Tibial artery (tissue), 4 donors: ENCODE measurements around the gene FKBP4.
A peak's percentile ranks its signal among the peaks of the same experiment; 100 is the strongest.

Experiments used
- DNase-seq, 2 donors: peaks; one replicate each; pipeline ENCODE4 v3.0.0-alpha.2; 2019
- H3K27ac ChIP-seq, 2 donors: fragments of 200-600 bp; sonication (generic) in 1 of 2; 1 replicate in 1 of 2; 2 replicates in 1 of 2; pipeline ENCODE4 v1.5.1; 2018 to 2019; ENCODE audit warnings: mild to moderate bottlenecking in 1 of 2
- H3K27me3 ChIP-seq, 2 donors: fragments of 200-600 bp; sonication (generic) in 1 of 2; one replicate each; pipeline versions ENCODE4 v1.5.1 to v1.6.0; 2016 to 2019
- H3K36me3 ChIP-seq, 3 donors: fragments of 200-600 bp; sonication (generic) in 2 of 3; one replicate each; pipeline ENCODE4 v1.5.1; 2016 to 2019; ENCODE audit warnings: mild to moderate bottlenecking in 2 of 3
- H3K4me1 ChIP-seq, 4 donors: fragments of 200-600 bp; sonication (generic) in 2 of 4; 1 replicate in 3 of 4; 2 replicates in 1 of 4; pipeline ENCODE4 v1.5.1; 2016 to 2019
- H3K4me3 ChIP-seq, 2 donors: fragments of 200-600 bp; sonication (generic) in 1 of 2; 1 replicate in 1 of 2; 2 replicates in 1 of 2; pipeline ENCODE4 v1.5.1; 2018 to 2019; ENCODE audit warnings: mild to moderate bottlenecking in 2 of 2
- H3K9me3 ChIP-seq, 3 donors: fragments of 200-600 bp; sonication (generic) in 1 of 3; one replicate each; pipeline ENCODE4 v1.5.1; 2016 to 2019
- intact Hi-C: fragments of 100-400 bp; cut with DNase I; formaldehyde crosslinking; loops from one replicate; pipeline ENCODE4 v1.15.0; 2023; ENCODE audit warnings: low total_unique reads
- TF ChIP-seq, protein P1 (sequence below), 2 experiments: fragments of 200-600 bp in 1 of 2; fragments of 450-650 bp in 1 of 2; IDR thresholded peaks; one replicate each; pipeline ENCODE4 v1.5.1; 2017 to 2019; ENCODE audit warnings: antibody characterized with exemption in 2 of 2, mild to moderate bottlenecking in 1 of 2, moderate library complexity in 1 of 2

Gene FKBP4

DNA sequence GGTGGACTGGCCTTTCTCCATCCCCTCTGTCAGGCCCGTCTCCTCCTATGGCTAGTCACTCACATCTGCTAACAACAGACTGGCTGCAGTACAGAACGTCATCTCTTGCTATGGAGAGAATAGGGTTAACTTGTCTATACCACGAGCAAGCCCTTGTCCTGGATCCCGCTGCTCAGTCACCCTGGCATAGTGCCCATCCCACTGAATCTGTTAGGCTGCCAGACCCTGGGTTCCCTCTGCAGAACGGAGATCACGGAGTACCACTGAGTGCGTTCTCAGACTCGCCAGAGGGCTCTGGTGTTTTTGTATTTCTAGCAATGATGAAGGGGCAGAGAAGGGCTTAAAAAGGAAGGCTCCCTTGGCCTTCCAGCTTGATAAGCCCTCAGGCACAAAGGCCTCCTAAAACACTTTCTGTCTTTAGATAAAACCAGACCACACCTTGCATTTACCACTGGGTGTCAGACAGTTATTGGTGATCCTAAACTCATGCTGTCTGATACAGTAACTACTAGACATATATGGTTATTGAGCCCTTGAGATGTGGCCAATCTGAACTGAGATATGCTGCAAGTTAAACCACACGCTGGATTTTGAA lies 46.4 kb downstream of the FKBP4 start:
- no peak overlapping the region for H3K4me3 ChIP-seq
- H3K9me3 ChIP-seq, result no peaks in the 10 kb centered on the region
- intact Hi-C loops, result no loop called here
- peak in 1 of 2 donors; percentile 78 for DNase-seq
- TF ChIP-seq, protein P1, sequence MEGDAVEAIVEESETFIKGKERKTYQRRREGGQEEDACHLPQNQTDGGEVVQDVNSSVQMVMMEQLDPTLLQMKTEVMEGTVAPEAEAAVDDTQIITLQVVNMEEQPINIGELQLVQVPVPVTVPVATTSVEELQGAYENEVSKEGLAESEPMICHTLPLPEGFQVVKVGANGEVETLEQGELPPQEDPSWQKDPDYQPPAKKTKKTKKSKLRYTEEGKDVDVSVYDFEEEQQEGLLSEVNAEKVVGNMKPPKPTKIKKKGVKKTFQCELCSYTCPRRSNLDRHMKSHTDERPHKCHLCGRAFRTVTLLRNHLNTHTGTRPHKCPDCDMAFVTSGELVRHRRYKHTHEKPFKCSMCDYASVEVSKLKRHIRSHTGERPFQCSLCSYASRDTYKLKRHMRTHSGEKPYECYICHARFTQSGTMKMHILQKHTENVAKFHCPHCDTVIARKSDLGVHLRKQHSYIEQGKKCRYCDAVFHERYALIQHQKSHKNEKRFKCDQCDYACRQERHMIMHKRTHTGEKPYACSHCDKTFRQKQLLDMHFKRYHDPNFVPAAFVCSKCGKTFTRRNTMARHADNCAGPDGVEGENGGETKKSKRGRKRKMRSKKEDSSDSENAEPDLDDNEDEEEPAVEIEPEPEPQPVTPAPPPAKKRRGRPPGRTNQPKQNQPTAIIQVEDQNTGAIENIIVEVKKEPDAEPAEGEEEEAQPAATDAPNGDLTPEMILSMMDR (IDR thresholded peaks at IDR 0.05), result no peak
- peaks cover 0 to 5% (median 0%) of the 10 kb centered on the region in 3 donors for H3K36me3 ChIP-seq
- no peaks in the 10 kb centered on the region for H3K27me3 ChIP-seq
- peak overlapping the region; percentile 41 to 78 for H3K27ac ChIP-seq
- H3K4me1 ChIP-seq, result peaks cover 0 to 54% (median 24%) of the 10 kb centered on the region in 4 donors

DNA sequence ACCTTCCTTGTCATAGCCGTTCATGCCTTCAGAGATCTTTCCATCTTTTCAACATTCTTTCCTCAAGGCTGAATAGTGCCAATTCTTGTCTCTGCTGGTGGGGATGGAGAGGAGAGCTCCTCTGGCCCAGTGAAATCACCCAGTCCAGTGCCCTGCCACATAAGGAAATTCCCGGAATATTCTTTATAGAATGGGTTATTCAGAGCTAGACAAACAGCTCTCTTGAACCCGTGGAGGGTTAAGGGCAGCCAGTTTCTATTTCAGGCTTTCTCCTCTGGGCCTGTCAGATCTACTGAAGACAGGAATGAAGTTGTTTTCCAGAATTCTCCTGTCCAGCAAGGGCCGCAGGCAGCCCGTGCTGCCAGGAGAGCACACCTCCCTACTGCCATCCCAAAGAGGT lies 48.2 kb downstream of the FKBP4 start:
- TF ChIP-seq, protein P1 (IDR thresholded peaks at IDR 0.05), result no peak
- no peak for DNase-seq
- Histone ChIP-seq H3K36me3 (peaks cover 0 to 5% (median 0%) of the 10 kb centered on the region in 3 donors), H3K4me3 (no peak overlapping the region), H3K27me3 (no peaks in the 10 kb centered on the region), H3K9me3 (no peaks in the 10 kb centered on the region), H3K27ac (peak overlapping the region; percentile 62 to 78), H3K4me1 (peaks cover 0 to 59% (median 26%) of the 10 kb centered on the region in 4 donors)
- intact Hi-C loops, result no loop called here

DNA sequence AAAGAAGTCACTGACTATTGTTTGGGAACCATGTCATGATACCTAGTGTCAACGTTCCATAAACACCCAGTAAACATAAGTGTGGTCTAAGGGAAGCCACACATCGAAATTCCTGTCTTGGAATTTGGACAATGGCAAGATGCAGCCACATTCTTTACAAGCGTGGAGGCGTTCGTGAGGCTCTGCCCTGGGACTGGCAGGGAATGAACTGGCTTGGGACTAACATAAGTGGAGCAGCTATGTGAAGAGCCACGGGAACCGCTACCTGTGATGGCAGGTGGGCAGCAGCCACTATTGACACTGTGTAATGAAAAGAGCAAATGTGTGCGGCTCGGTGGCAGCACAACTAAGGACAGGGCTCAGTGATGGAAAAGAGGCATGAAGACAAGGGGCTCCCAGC lies 50.0 kb downstream of the FKBP4 start:
- H3K27ac ChIP-seq, result peak overlapping the region; percentile 69 to 78
- H3K4me3 ChIP-seq, result no peak overlapping the region
- TF ChIP-seq, protein P1 (IDR thresholded peaks at IDR 0.05), result no peak
- no peaks in the 10 kb centered on the region for H3K27me3 ChIP-seq
- no peak for DNase-seq
- H3K4me1 ChIP-seq, result peaks cover 0 to 63% (median 26%) of the 10 kb centered on the region in 4 donors
- H3K9me3 ChIP-seq, result no peaks in the 10 kb centered on the region
- H3K36me3 ChIP-seq, result peaks cover 0 to 5% (median 0%) of the 10 kb centered on the region in 3 donors
- intact Hi-C loops, result loop anchor here (5.0 kb wide), 1 partner anchor 48 kb away; the partner anchor contains the start of gene TULP3

DNA sequence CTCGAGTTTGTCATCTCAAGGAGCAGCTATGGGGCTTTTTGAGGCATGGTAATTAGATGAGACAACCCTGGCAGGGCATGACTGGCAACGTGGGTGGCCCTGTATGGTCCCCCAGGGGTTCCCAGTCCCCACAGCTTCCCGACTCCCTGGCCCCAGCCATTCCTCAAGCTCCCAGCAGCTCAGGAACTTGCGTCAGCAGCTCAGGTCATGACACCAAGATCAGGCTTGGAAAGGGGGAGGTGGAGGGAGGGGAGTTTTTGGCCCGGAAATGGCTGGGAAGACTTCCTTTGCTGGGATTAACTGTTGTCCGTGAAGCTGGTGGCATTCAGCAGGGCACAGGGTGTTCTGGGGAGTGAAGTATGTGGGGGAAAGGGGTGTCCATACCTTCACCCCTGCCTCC lies 50.5 kb downstream of the FKBP4 start:
- Histone ChIP-seq H3K36me3 (peaks cover 0 to 5% (median 0%) of the 10 kb centered on the region in 3 donors), H3K9me3 (no peaks in the 10 kb centered on the region), H3K4me1 (peaks cover 0 to 67% (median 26%) of the 10 kb centered on the region in 4 donors), H3K4me3 (no peak overlapping the region), H3K27ac (peak overlapping the region; percentile 69 to 78), H3K27me3 (no peaks in the 10 kb centered on the region)
- peak in 1 of 2 donors; percentile 89 for DNase-seq
- intact Hi-C loops, result loop anchor here (5.0 kb wide), 1 partner anchor 47 kb away; the partner anchor contains the start of gene TULP3
- TF ChIP-seq, protein P1 (IDR thresholded peaks at IDR 0.05), result no peak

DNA sequence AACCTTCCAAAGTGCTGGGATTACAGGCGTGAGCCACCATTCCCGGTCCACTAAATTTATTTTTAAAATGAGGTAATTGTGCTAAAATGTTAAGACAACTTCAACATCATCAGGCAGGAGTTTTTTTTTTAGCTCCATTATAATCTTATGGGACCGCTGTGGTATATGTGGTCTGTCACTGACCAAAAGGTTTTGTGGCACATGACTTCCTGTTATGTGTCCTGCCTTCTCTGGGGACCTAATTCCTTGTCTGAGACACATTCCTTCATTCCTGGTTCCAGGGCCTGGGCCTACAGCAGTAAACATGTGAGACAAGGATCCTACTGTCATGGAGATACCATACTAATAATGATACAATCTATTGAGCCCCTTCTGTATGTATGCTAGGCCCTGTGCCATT lies 57.2 kb downstream of the FKBP4 start:
- H3K4me1 ChIP-seq, result peaks cover 0 to 30% (median 2%) of the 10 kb centered on the region in 4 donors
- no peak overlapping the region for H3K27ac ChIP-seq
- H3K4me3 ChIP-seq, result no peak overlapping the region
- no peak for DNase-seq
- TF ChIP-seq, protein P1 (IDR thresholded peaks at IDR 0.05), result no peak
- H3K9me3 ChIP-seq, result no peaks in the 10 kb centered on the region
- peaks cover 0 to 16% (median 0%) of the 10 kb centered on the region in 3 donors for H3K36me3 ChIP-seq
- H3K27me3 ChIP-seq, result no peaks in the 10 kb centered on the region
- intact Hi-C loops, result loop anchor here (10.0 kb wide), 1 partner anchor 183 kb away; no protein-coding TSS in a partner anchor
